HL-60 (cell line): ENCODE data around the gene NKAIN2.

Experiments
- POLR2AphosphoS5 ChIP-seq: IDR thresholded peaks from 2 replicates; pipeline ENCODE4 v1.6.1; 2012; ENCODE audit warnings: low read depth
- TF ChIP-seq, protein P1 (sequence below): IDR thresholded peaks from one replicate; pipeline ENCODE4 v1.5.1; 2011; ENCODE audit warnings: low read length, control low read depth, inconsistent platforms; ENCODE audit not compliant: insufficient read depth
- TF ChIP-seq, protein P2 (sequence below): IDR thresholded peaks from 2 replicates; pipeline ENCODE4 v1.6.1; 2012; ENCODE audit warnings: low read depth; ENCODE audit not compliant: insufficient replicate concordance

DNA sequence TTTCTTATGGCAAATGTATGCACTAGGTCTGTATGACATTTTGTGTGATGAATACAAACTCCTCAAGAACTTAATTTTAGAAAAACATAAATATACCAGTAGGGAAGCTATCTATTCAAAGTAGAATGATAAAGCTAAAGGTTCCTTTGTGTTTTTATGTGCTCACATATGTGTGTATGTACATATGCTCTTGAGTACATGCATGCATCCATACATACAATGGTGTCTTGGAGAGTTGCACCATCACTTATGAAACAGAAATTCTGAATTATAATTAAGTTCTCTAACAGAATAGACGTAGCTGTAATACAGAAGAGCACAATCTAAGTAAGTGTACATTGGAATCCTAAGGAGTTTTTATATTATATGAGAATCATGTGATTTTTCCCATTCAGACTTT lies 2.3 kb downstream of the NKAIN2 start:
- TF ChIP-seq, protein P1, sequence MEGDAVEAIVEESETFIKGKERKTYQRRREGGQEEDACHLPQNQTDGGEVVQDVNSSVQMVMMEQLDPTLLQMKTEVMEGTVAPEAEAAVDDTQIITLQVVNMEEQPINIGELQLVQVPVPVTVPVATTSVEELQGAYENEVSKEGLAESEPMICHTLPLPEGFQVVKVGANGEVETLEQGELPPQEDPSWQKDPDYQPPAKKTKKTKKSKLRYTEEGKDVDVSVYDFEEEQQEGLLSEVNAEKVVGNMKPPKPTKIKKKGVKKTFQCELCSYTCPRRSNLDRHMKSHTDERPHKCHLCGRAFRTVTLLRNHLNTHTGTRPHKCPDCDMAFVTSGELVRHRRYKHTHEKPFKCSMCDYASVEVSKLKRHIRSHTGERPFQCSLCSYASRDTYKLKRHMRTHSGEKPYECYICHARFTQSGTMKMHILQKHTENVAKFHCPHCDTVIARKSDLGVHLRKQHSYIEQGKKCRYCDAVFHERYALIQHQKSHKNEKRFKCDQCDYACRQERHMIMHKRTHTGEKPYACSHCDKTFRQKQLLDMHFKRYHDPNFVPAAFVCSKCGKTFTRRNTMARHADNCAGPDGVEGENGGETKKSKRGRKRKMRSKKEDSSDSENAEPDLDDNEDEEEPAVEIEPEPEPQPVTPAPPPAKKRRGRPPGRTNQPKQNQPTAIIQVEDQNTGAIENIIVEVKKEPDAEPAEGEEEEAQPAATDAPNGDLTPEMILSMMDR = no peak
- no peak for TF ChIP-seq POLR2AphosphoS5
- TF ChIP-seq, protein P2, sequence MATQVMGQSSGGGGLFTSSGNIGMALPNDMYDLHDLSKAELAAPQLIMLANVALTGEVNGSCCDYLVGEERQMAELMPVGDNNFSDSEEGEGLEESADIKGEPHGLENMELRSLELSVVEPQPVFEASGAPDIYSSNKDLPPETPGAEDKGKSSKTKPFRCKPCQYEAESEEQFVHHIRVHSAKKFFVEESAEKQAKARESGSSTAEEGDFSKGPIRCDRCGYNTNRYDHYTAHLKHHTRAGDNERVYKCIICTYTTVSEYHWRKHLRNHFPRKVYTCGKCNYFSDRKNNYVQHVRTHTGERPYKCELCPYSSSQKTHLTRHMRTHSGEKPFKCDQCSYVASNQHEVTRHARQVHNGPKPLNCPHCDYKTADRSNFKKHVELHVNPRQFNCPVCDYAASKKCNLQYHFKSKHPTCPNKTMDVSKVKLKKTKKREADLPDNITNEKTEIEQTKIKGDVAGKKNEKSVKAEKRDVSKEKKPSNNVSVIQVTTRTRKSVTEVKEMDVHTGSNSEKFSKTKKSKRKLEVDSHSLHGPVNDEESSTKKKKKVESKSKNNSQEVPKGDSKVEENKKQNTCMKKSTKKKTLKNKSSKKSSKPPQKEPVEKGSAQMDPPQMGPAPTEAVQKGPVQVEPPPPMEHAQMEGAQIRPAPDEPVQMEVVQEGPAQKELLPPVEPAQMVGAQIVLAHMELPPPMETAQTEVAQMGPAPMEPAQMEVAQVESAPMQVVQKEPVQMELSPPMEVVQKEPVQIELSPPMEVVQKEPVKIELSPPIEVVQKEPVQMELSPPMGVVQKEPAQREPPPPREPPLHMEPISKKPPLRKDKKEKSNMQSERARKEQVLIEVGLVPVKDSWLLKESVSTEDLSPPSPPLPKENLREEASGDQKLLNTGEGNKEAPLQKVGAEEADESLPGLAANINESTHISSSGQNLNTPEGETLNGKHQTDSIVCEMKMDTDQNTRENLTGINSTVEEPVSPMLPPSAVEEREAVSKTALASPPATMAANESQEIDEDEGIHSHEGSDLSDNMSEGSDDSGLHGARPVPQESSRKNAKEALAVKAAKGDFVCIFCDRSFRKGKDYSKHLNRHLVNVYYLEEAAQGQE = no peak
